Hematopoietic multipotent progenitor cell (in vitro differentiated cells): ENCODE results near the gene HAPLN2. TPM values are rescaled to one million over a fixed set of nuclear protein-coding genes. Genes with fewer than 3 reads are reported as not detected.
"Not testable (repeated sequence)": the region's sequence is repeated elsewhere in the genome, so short reads cannot be mapped to it uniquely, and the experiment has no call there.

Source experiments
- DNase-seq, 3 donors: peaks; one replicate each; pipeline ENCODE4 v3.0.0-alpha.2; 2011 to 2015; ENCODE audit warnings: low read depth in 2 of 3, low spot score in 2 of 3
- total RNA-seq: library from RNA; depleted of rRNA; stranded (reverse); fragments of >200 nt; gene quantifications from one replicate; pipeline ENCODE4 v1.2.3, GENCODE V29; 2012

The HAPLN2 gene
- total RNA-seq, 1 donor = under 0.01 TPM

- DNase-seq = peak; percentile 49 to 51 (median 50)
Measured at GRCh38 chr1:156591432-156592157, 27.6 kb upstream of the HAPLN2 start, which contains the start of gene NAXE. Gene NAXE (plus strand): TSS chr1:156591776. CDS start chr1:156591805, 29 bp downstream.

GRCh38 chr1:156592158-156592909 is 26.9 kb upstream of the HAPLN2 start:
- no peak for DNase-seq

GRCh38 chr1:156592910-156593660 is 26.1 kb upstream of the HAPLN2 start:
- no peak for DNase-seq

GRCh38 chr1:156593661-156593989 is 25.6 kb upstream of the HAPLN2 start:
- no peak for DNase-seq

- DNase-seq = no peak
Measured at GRCh38 chr1:156594190-156594589, 25.0 kb upstream of the HAPLN2 start.

GRCh38 chr1:156595016-156595415 is 24.2 kb upstream of the HAPLN2 start:
- DNase-seq = no peak

- no peak for DNase-seq
Measured at GRCh38 chr1:156596426-156596825, 22.8 kb upstream of the HAPLN2 start.

- DNase-seq = no peak
Measured at GRCh38 chr1:156598125-156598524, 21.1 kb upstream of the HAPLN2 start.

- DNase-seq = no peak
Measured at GRCh38 chr1:156598731-156599432, 20.3 kb upstream of the HAPLN2 start.

GRCh38 chr1:156599811-156600210 is 19.4 kb upstream of the HAPLN2 start:
- peak in 2 of 3 donors; percentile 68 to 83 for DNase-seq

GRCh38 chr1:156600733-156601121 is 18.5 kb upstream of the HAPLN2 start:
- DNase-seq = no peak

GRCh38 chr1:156601122-156601830 is 17.9 kb upstream of the HAPLN2 start, which contains the start of gene GPATCH4:
Gene GPATCH4 (minus strand): TSS chr1:156601479.
- DNase-seq = peak in 2 of 3 donors; percentile 75 to 78

GRCh38 chr1:156601892-156602291 is 17.3 kb upstream of the HAPLN2 start:
- DNase-seq = no peak

- DNase-seq = no peak
Measured at GRCh38 chr1:156602557-156602993, 16.6 kb upstream of the HAPLN2 start.

- DNase-seq = not testable (repeated sequence)
Measured at GRCh38 chr1:156607344-156607743, 11.9 kb upstream of the HAPLN2 start.

- DNase-seq = peak in 2 of 3 donors; percentile 76 to 86
Measured at GRCh38 chr1:156608036-156608674, 11.1 kb upstream of the HAPLN2 start.

GRCh38 chr1:156608981-156609380 is 10.2 kb upstream of the HAPLN2 start:
- DNase-seq = peak in 2 of 3 donors; percentile 45 to 63

- not testable (repeated sequence) for DNase-seq
Measured at GRCh38 chr1:156610072-156610471, 9.1 kb upstream of the HAPLN2 start.

- DNase-seq = no peak
Measured at GRCh38 chr1:156612666-156613065, 6.5 kb upstream of the HAPLN2 start.
